ENCODE measurements around the gene AGPS.
"Not testable (repeated sequence)": the region's sequence is repeated elsewhere in the genome, so short reads cannot be mapped to it uniquely, and the experiment has no call there.

The AGPS gene

GRCh38 chr2:177478029-177478428 lies 85.5 kb downstream of the AGPS start:
- no peak for DNase-seq

- no peak for DNase-seq
Measured at GRCh38 chr2:177478907-177479306, 86.3 kb downstream of the AGPS start.

GRCh38 chr2:177482195-177482594 lies 89.6 kb downstream of the AGPS start:
- no peak for DNase-seq

- no peak for DNase-seq
Measured at GRCh38 chr2:177483531-177483930, 91.0 kb downstream of the AGPS start.

- DNase-seq: no peak
Measured at GRCh38 chr2:177484180-177484795, 91.7 kb downstream of the AGPS start.

GRCh38 chr2:177485657-177486056 lies 93.1 kb downstream of the AGPS start:
- not testable (repeated sequence) for DNase-seq

GRCh38 chr2:177489719-177490301 lies 97.2 kb downstream of the AGPS start:
- no peak for DNase-seq

- no peak for DNase-seq
Measured at GRCh38 chr2:177495945-177496344, 103.4 kb downstream of the AGPS start.

GRCh38 chr2:177496921-177497320 lies 104.3 kb downstream of the AGPS start:
- no peak for DNase-seq

GRCh38 chr2:177501186-177501585 lies 108.6 kb downstream of the AGPS start:
- no peak for DNase-seq

- DNase-seq: no peak
Measured at GRCh38 chr2:177506505-177506904, 113.9 kb downstream of the AGPS start.

GRCh38 chr2:177506998-177507397 lies 114.4 kb downstream of the AGPS start:
- no peak for DNase-seq

- DNase-seq: no peak
Measured at GRCh38 chr2:177516824-177517544, 124.4 kb downstream of the AGPS start.

GRCh38 chr2:177518754-177519153 lies 126.2 kb downstream of the AGPS start:
- no peak for DNase-seq

- DNase-seq: peak; percentile 19
Measured at GRCh38 chr2:177519534-177520115, 127.1 kb downstream of the AGPS start.

- DNase-seq: peak; percentile 34
Measured at GRCh38 chr2:177520324-177520723, 127.8 kb downstream of the AGPS start.

- DNase-seq: no peak
Measured at GRCh38 chr2:177523781-177524180, 131.2 kb downstream of the AGPS start.

GRCh38 chr2:177525351-177525924 lies 132.9 kb downstream of the AGPS start:
- DNase-seq: no peak

GRCh38 chr2:177528351-177528933 lies 135.9 kb downstream of the AGPS start:
- DNase-seq: no peak

- DNase-seq: no peak
Measured at GRCh38 chr2:177529166-177529565, 136.6 kb downstream of the AGPS start.

GRCh38 chr2:177530561-177530960 lies 138.0 kb downstream of the AGPS start:
- DNase-seq: no peak

- no peak for DNase-seq
Measured at GRCh38 chr2:177531706-177532105, 139.1 kb downstream of the AGPS start.

GRCh38 chr2:177532567-177532966 lies 140.0 kb downstream of the AGPS start:
- no peak for DNase-seq

Data from right hindlimb (tissue), 1 donor.